ENCODE results near the gene HMGA1. TPM values are rescaled to one million over a fixed set of nuclear protein-coding genes. Genes with fewer than 3 reads are reported as not detected.
A peak's percentile ranks its signal among the peaks of the same experiment; 100 is the strongest.

HMGA1 gene
- total and polyA plus RNA-seq, 12 donors: 14.2 to 54.9 (median 40.9) TPM

- intact Hi-C loops (cut with DNase I): no loop called here
- no peak for ATAC-seq
- peaks cover 0 to 30% (median 0%) of the 10 kb centered on the region in 9 donors for H3K36me3 ChIP-seq
- no peak for DNase-seq
- H3K9me3 ChIP-seq: no peaks in the 10 kb centered on the region
- H3K27me3 ChIP-seq: no peaks in the 10 kb centered on the region
- TF ChIP-seq CTCF (IDR thresholded peaks at IDR 0.05): no peak
- H3K4me1 ChIP-seq: peaks cover 3 to 92% (median 74%) of the 10 kb centered on the region in 9 donors
- peak overlapping the region in 9 of 10 donors; percentile 22 to 85 (median 49) for H3K27ac ChIP-seq
- no peak overlapping the region for H3K4me3 ChIP-seq
- WGBS, 2 donors: 63 to 74% methylated on average over 4 of the region's 4 CpGs
Observed at GRCh38 chr6:34285448-34286164, 48.9 kb downstream of the HMGA1 start.

GRCh38 chr6:34288581-34288980 lies 51.9 kb downstream of the HMGA1 start:
- Histone ChIP-seq H3K4me1 (peaks cover 3 to 65% (median 56%) of the 10 kb centered on the region in 9 donors), H3K27me3 (no peaks in the 10 kb centered on the region), H3K4me3 (no peak overlapping the region), H3K36me3 (peaks cover 0 to 58% (median 15%) of the 10 kb centered on the region in 9 donors), H3K9me3 (no peaks in the 10 kb centered on the region), H3K27ac (peak overlapping the region in 8 of 10 donors; percentile 6 to 64 (median 50))
- WGBS, 2 donors: 36 to 51% methylated on average over 5 of the region's 5 CpGs
- no peak for TF ChIP-seq CTCF (IDR thresholded peaks at IDR 0.05)
- intact Hi-C loops (cut with DNase I): no loop called here
- DNase-seq (no peak), ATAC-seq (no peak)

GRCh38 chr6:34289137-34289536 lies 52.5 kb downstream of the HMGA1 start:
- H3K4me3 ChIP-seq: no peak overlapping the region
- H3K27ac ChIP-seq: peak overlapping the region in 5 of 10 donors; percentile 46 to 64 (median 59)
- intact Hi-C loops (cut with DNase I): no loop called here
- DNase-seq: no peak
- no peak for TF ChIP-seq CTCF (IDR thresholded peaks at IDR 0.05)
- H3K9me3 ChIP-seq: no peaks in the 10 kb centered on the region
- 91 to 96% methylated on average over 11 of the region's 11 CpGs for WGBS, 2 donors
- H3K27me3 ChIP-seq: no peaks in the 10 kb centered on the region
- ATAC-seq: no peak
- peaks cover 0 to 58% (median 16%) of the 10 kb centered on the region in 9 donors for H3K36me3 ChIP-seq
- peaks cover 3 to 59% (median 51%) of the 10 kb centered on the region in 9 donors for H3K4me1 ChIP-seq

- TF ChIP-seq CTCF (IDR thresholded peaks at IDR 0.05): no peak
- ATAC-seq: peak in 3 of 8 donors; percentile 24 to 41 (median 25)
- Histone ChIP-seq H3K27ac (peak overlapping the region in 6 of 10 donors; percentile 11 to 47 (median 21)), H3K4me1 (peaks cover 2 to 45% (median 37%) of the 10 kb centered on the region in 9 donors), H3K36me3 (peaks cover 0 to 60% (median 23%) of the 10 kb centered on the region in 9 donors), H3K27me3 (no peaks in the 10 kb centered on the region), H3K9me3 (no peaks in the 10 kb centered on the region), H3K4me3 (no peak overlapping the region)
- 91 to 94% methylated on average over 3 of the region's 3 CpGs for WGBS, 2 donors
- intact Hi-C loops (cut with DNase I): no loop called here
- DNase-seq: no peak
Observed at GRCh38 chr6:34292954-34293353, 56.3 kb downstream of the HMGA1 start.

Data from heart right ventricle (tissue), 16 donors.